RPMI8226 (cell line): ENCODE results near the gene TAT.
"Not testable (repeated sequence)": the region's sequence is repeated elsewhere in the genome, so short reads cannot be mapped to it uniquely, and the experiment has no call there.

ENCODE experiments used
- DNase-seq: peaks from one replicate; pipeline ENCODE4 v3.0.0-alpha.2; 2015

TAT gene

GRCh38 chr16:71584543-71585317, 7.8 kb upstream of the TAT start:
- DNase-seq = no peak

- not testable (repeated sequence) for DNase-seq
Measured at GRCh38 chr16:71582553-71582848, 5.6 kb upstream of the TAT start.

- DNase-seq = no peak
Measured at GRCh38 chr16:71574702-71575101, 2.2 kb downstream of the TAT start.

- DNase-seq = no peak
Measured at GRCh38 chr16:71573387-71574094, 3.4 kb downstream of the TAT start.

GRCh38 chr16:71572497-71573116, 4.3 kb downstream of the TAT start:
- peak; percentile 23 for DNase-seq

GRCh38 chr16:71570144-71570543, 6.7 kb downstream of the TAT start:
- no peak for DNase-seq

GRCh38 chr16:71569621-71570020, 7.3 kb downstream of the TAT start:
- DNase-seq = no peak

- DNase-seq = no peak
Measured at GRCh38 chr16:71568551-71568950, 8.3 kb downstream of the TAT start.

- DNase-seq = no peak
Measured at GRCh38 chr16:71567931-71568330, 9.0 kb downstream of the TAT start.

GRCh38 chr16:71565812-71566700, 10.8 kb downstream of the TAT start:
- DNase-seq = peak; percentile 16

GRCh38 chr16:71564335-71564967, 12.4 kb downstream of the TAT start:
- no peak for DNase-seq

GRCh38 chr16:71562552-71562951, 14.3 kb downstream of the TAT start:
- DNase-seq = no peak

- DNase-seq = not testable (repeated sequence)
Measured at GRCh38 chr16:71561886-71562285, 15.0 kb downstream of the TAT start.

GRCh38 chr16:71559855-71560254, 17.0 kb downstream of the TAT start:
- no peak for DNase-seq

GRCh38 chr16:71557954-71558582, 18.8 kb downstream of the TAT start:
- no peak for DNase-seq

GRCh38 chr16:71557299-71557698, 19.6 kb downstream of the TAT start:
- DNase-seq = no peak

- no peak for DNase-seq
Measured at GRCh38 chr16:71555230-71555891, 21.5 kb downstream of the TAT start.

- DNase-seq = peak; percentile 35
Measured at GRCh38 chr16:71552698-71553503, 24.0 kb downstream of the TAT start.

GRCh38 chr16:71547168-71547567, 29.7 kb downstream of the TAT start:
- no peak for DNase-seq

- DNase-seq = peak; percentile 78
Measured at GRCh38 chr16:71542377-71542776, 34.5 kb downstream of the TAT start.

- peak; percentile 71 for DNase-seq
Measured at GRCh38 chr16:71537643-71538042, 39.2 kb downstream of the TAT start.
